Pulmonary artery endothelial cell (primary cell): ENCODE measurements around the gene CCT8. TPM values are rescaled to one million over a fixed set of nuclear protein-coding genes. Genes with fewer than 3 reads are reported as not detected.
"Not testable (repeated sequence)": the region's sequence is repeated elsewhere in the genome, so short reads cannot be mapped to it uniquely, and the experiment has no call there.

Experiments used
- DNase-seq: peaks from one replicate; pipeline ENCODE4 v3.0.0-alpha.2; 2011; ENCODE audit warnings: low read depth, low spot score
- total RNA-seq: library from RNA; depleted of rRNA; stranded (reverse); fragments of >200 nt; gene quantifications from 2 replicates; pipeline ENCODE4 v1.2.3, GENCODE V29; 2014

CCT8 gene
- total RNA-seq, 1 donor from 2014 or later = 316 TPM

DNA sequence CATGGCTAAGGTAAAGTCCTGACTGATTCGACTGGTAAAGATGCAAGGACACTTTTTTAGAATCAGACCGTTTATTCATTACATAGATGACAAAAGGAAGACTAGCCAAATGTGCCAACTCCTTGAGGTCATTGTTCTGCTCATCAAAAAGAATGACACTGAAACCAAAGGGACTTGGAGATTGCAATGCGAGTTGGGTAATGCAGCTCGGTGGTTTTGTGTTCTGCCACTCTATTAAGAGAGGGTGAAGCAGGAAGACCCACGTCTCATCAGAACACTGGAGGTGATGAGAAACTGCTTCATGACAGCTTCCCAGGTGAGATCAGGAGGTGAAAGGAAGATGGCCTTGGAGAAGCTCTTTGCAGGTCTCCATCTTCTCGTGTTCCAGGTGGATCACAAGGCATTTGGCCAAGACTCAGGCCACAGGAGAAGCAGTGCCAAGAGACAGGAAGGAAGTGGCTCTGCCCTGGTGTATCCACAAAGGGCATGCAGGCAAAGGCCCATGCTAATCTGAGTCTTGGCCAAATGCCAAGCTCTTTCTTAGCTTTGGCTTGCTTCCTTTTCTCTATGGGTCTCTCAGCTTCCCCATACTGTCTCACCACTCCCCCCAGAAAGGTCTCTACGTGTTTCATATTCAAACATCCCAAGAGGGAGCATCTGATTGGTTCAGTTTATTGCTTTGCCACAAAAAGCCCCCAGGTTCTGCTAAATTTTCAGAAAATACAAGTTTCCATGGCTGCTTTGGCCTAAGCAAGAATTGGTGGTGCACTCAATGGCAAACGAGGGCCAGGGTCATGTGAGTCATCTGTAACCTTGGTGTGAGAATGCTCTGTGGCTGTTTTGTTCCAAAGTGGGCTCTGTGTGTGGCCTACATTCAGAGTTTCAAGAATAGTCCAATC, 5.7 kb upstream of the CCT8 start:
- DNase-seq = no peak

DNA sequence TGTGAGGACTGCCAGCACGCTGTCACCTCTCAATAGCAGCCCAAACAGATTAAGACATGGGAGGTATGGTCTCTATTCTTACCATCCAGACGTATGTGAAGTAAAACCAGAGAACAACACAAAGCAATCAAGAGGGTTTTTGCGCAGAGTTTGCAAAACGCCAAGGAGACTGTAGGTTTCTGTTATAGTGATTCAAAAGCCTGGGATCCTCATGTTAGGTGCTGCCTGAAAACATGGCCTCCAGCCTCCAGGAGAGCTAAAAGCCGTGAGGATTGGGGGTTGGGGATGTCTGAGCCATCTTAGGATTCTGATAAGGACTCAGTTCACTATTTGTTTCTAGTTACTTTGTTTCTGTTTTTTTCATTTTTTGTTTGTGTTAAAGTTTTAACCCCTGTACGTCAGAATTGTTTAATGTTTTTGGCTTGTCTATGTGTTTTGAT, 4.2 kb upstream of the CCT8 start:
- DNase-seq = no peak

DNA sequence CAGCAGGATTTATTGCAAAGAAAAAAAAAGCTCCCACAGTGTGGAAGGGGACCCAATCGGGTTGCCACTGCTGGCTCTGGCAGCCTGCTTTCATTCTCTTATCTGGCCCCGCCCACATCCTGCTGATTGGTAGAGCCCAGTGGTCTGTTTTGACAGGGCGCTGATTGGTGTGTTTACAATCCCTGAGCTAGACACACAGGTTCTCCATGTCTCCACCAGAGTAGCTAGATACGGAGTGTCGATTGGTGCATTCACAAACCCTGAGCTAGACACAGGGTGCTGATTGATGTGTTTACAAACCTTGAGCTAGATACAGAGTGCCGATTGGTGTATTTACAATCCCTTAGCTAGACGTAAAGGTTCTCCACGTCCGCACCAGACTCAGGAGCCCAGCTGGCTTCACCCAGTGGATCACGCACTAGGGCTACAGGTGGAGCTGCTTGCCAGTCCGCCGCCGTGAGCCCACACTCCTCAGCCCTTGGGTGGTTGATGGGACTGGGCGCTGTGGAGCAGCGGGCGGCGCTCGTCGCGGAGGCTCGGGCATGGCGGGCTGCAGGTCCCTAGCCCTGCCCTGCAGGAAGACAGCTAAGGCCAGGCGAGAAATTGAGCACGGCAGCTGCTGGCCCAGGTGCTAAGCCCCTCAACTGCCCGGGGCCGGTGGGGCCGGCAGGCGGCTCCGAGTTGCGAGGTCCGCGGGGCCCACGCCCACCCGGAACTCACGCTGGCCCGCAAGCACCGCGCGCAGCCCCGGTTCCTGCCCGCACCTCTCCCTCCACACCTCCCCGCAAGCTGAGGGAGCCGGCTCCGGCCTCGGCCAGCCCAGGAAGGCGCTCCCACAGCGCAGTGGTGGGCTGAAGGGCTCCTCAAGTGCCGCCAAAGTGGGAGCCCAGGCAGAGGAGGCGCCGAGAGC, 3.5 kb upstream of the CCT8 start:
- not testable (repeated sequence) for DNase-seq

DNA sequence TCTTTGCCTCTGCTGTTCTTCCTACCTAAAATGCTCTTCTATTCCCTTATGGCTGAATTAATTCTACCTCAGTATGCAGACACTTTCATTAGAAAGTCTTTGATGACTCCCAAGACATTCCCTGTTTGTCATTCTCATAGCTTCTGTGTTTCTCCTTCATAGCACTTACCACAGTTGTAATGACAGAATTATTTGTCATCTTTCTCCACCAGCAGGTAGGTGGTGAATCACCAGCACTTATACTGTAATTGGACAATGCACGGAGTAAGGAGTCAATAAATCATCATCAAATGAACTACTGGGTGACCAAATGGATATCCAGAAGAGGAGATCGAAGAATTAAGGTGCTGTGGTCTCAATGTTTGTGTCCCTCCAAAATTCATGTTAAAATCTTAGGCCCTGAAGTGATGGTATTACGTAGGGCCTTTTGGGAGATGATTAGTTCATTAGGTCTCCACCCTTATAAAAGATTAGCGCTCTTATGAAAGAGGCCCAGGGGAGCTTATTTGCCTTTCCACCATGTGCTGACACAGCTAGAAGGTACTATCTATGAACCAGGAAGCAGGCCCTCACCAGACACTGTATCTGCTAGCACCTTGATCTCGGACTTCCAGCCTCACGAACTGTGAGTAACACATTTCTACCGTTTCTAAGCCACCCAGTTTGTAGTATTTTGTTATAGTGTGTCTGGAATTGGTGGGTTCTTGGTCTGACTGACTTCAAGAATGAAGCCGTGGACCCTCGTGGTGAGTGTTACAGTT, 2.4 kb upstream of the CCT8 start:
- DNase-seq = no peak

DNA sequence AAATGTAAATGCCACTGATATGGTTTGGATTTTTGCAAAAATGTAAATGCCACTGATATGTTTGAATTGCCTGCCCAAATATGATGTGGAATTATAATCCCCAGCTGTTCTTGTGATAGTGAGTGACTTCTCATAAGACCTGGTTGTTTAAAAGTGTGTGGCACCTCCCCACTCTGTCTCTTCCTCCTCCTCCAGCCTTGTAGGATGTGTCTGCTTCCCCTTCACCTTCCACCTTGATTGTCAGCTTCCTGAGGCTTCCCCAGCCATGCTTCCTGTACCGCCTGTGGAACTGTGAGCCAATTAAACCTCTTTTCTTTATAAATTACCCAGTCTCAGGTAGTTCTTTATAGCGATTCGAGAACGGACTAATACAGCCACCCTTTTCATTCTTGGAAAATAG, 1.3 kb upstream of the CCT8 start:
- DNase-seq = no peak

DNA sequence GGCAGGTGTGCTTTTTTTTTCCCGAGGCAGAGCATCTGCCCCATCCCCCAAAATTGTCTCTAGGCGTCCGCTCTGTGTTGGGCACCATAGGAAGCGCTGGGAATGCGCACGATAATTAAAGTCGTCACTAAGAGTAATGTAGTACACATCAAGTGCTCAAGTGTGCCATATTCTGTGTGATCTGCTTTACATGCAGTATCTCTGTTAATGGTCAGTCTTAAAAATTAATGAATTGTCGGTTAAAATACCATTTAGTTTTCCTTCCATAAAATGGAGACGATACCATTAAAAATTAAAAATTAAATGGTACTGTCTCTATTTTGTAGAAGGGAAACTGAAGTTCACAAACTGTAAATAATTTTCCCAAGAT, 544 bp upstream of the CCT8 start:
- DNase-seq = no peak

DNA sequence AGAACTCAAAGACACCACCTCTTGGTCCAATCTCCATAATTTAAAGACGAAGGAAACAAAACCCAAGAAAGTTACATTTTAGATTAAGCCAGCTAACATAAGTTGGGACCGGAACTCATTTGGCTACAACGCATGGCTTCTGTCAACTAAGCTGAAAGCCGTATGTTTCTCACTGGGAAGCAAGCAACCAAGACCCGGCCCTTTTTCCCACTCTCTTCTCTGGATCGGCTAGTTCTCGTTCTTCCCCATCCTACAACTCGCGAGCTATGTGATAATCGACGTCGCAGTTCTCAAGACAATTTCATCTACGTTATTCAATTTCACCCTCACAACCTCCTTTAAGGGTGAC, 601 bp downstream of the CCT8 start:
- DNase-seq = no peak

DNA sequence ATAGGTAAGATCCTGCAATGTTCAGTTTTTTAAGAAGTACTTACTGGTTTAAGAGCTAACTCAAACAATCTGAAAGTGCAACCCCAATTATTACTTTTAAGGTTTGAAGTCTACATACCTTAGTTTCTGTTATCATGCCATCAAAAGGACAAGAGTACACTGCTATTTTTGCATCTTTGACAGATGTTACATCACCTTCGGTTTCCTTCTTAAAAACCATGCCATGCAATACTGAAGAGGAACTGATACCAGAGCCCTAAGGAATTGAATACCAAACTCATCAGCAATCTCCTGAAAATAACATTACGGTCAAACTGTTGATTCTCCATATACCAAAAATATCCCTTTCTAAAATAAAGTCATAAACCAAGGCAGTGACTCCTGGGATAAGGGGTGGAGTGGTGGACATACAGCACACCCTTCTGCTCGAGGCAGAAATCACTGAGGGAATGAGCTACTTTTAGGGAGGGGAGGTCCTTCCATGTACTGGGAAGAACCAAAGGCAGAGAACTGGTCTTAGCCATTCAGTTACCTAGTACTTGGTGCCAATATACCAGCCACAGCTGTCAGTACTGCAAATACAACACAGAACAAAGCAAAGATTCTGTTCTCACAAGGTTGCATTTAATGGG, 8.5 kb downstream of the CCT8 start:
- no peak for DNase-seq

DNA sequence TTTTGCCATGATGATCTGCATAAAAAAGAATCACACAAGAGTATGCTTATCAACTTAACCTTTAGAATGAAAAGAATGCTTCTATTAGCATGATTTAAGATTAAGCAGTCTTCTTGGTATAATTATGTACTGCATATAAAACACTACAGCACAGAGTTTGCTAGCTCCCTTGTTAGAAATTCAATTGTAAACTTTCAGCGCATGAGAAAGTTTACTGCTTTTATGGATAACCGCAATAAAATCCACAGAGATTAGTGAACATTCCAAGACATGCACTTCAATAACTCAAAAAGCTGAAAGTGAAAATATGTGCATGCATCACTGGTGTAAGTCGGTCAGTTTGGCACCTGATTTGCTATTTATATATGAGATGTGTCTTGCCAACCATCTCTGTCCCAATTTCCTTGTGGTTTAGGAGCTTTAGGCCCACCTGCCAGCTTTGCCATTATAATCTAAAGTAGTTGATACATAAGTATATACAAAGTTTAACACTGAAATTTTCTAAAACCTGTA, 16.9 kb downstream of the CCT8 start:
- no peak for DNase-seq

DNA sequence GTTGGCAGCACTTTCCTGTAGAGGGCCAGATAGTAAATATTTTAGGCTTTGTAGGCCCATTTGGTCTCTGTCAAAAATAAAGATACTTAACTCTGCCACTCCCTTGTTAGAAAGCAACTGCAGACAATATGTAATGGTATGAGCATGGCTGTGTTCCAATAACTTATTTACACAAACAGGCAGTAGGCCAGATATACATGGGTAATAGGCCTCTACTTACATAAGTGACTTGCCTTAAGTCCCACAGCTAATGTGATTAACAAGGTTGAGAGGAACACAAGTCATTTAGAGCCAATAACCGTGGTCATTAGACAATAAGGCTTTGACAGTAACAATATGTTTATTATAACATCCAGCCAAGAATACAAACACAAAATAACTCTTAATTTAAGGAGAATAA, 17.4 kb downstream of the CCT8 start:
- DNase-seq = no peak

DNA sequence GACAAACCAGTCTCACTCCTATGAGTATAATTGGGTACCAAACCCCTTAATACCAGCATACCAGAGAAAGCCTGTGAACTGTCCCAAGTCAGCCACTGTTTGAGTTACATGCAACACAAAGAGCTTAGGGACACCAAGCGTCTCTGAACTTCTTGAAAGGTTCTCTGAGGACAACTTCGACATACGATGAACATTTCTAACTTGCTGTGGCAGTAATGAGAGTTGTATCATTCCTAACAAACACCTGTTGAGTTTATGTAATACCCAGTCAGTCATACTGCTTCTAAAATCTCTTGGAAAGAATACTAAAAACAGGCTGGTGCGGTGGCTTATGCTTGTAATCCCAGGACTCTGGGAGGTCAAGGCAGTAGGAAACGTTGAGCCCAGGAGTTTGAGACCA, 18.4 kb downstream of the CCT8 start:
- no peak for DNase-seq

DNA sequence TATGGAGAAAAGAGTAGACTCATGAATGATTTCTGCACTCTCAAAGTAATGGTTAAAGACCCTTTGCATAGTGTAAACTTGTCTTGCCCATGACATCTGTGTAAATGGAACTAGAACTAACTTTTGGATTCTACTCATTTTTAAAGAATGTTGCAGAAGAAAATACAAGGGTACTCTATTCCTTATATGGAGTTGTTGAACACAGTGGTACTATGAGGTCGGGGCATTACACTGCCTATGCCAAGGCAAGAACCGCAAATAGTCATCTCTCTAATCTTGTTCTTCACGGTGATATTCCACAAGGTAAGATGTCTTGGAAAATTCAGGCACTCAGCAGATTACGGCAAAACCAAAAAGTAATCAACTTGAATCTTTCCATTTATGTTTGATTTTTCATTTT, 19.8 kb downstream of the CCT8 start:
- DNase-seq = no peak

DNA sequence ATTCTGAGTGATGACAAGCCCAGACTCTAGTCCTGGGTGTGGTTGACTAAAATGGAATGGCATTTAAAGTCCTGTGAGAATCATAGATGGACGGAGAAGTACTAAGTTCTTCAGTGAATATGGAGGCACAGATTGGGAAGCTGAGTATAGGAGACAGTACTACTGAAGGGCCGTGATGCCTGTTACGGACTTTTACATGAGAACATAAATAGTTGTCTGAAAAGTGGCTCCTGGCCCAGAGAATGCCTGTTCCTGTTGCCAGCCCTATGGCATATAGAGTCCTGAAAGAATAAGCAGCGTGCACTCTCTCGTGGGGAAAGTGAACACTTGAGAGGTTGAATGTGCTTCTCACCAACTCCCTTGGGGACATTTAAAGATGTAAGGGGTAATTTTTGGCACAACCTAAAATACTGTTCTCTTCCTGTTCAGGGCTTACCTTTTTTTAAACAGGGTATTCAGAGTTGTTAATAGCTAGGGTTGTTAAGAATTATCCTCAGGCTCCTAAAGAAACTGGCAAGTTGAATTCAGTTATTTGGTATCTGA, 20.4 kb downstream of the CCT8 start:
- DNase-seq = no peak

DNA sequence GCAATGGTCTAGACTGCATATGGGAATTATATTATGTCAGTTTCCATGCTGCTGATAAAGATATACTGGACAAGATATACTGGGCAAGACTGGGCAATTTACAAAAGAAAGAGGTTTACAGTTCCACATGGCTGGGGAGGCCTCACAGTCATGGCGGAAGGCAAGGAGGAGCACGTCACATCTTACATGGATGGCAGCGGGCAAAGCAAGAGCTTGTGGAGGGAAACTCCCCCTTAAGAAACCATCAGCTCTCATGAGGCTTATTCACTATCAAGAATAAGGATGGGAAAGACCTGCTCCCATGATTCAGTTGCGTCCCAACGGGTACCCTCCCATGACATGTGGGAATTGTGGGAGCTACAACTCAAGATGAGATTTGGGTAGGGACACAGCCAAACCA, 21.2 kb downstream of the CCT8 start:
- no peak for DNase-seq

DNA sequence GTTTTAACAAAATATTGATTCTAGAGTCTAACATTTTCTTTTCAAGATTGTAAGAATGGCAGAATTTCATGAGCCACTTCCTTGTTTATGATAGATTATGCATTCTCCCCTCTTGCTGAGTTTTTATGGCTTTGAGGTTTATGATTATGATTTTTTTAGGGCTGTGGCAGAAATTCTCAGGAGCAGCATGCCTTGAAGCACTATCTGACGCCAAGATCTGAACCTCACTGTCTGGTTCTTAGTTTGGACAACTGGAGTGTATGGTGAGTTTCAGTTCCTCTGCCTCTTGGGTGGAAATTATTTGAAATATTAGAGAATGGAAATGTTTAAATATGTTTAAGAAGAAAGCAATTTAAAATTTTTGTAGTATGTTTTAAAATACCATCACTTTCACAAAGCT, 38.8 kb downstream of the CCT8 start:
- DNase-seq = no peak

DNA sequence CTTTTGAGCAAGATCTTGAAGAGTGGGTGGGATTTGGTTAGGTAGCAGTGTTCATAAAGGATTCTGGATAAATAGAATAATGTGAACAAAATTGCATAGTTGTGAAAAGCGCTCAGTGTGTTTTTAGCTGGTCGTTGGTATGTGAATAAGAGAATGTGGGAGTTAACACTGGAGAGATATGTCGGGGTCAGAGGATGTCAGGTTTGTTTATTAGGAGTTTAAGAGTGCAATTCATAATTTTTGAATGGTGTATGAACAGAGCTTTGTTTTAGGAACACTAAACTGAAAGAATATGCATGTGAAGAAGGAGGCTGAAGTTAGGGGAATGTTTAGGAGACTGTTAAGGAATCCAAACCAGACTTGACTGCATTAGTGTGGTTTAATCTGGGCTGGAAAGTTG, 39.6 kb downstream of the CCT8 start:
- no peak for DNase-seq

DNA sequence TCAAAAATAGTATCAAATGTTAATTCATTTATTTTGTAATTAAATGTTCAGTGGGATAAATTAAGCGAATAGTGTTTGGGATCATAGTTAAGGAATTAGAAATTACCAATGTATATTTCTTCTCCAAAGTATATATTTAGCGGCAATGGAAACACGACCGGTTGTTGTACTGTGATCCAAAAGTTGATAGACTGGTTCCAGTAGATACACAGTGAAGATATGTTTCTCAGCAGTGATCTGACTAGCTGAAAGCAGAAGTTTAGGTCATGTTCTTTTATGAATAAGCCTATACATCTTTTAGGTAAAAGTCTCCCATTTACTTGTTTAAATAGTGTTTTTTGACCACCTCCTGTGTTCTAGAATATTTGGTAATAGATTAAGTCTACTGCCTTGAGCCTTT, 40.1 kb downstream of the CCT8 start:
- no peak for DNase-seq

DNA sequence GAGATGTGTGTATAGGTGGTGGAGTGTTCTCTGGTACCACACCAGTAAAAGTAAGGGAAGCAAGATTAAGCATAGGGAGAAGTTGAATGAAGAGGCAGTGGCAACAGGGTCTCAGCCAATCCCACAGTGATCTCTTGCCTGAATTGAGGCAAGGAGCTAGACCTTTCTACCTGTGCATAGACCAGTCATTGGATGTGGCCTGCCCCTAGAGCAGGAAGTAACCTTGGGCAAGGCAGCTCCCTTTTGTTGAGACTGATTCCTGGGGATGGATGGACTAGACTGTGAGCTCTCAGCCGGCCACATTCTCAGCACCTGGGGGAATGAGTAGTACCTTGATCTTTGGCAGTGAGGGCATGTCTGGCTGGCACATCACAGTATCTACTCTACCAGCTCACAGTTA, 42.5 kb downstream of the CCT8 start:
- no peak for DNase-seq

DNA sequence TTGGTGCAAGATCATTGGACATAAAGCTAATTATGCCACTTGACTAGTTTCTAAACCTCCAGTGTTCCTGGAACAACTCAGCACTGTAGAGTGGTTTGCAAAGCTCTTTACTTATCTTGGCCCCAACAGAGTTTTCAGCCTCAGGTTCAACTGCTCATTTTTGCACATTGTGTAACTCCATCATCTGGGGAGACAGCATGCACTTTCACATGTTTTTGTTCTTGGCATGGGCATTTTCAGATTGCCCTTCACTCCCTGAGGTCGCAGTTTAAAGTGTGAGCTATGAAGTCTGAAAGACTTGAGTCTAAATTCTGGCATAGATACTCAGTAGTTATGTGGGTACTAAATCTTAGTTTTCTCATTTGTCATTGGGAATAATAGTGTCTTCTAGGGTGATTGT, 43.9 kb downstream of the CCT8 start:
- DNase-seq = no peak

DNA sequence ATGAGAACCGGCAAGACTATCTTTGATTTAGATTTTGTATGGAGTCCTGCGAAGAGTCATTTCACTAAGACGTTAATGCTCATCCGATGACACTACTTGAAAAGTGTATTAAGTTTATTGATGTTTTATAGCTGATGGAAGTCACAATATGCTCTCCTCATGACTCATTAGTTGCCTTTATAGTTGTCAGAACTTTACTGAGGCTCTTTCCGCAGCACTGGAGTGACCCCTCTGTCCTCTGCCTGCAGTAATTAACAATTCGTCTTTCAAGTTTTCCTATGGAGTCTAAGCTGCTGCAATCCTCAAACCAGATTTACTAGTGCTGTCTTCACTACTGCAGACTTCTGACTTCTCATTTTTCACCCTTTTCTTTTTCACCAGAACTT, 48.1 kb downstream of the CCT8 start:
- no peak for DNase-seq
